OCI-LY7 (cell line): ENCODE results near the gene HYAL1. TPM values are rescaled to one million over a fixed set of nuclear protein-coding genes. Genes with fewer than 3 reads are reported as not detected.

Source experiments
- Bru-seq: library from RNA; stranded (reverse); fragments of 400-500 nt; gene quantifications from one replicate; lab custom pipeline; 2021; lab: Mats Ljungman, UMichigan
- BruChase-seq, 2 experiments: library from RNA; stranded (reverse); fragments of 400-500 nt; gene quantifications; one replicate each; lab custom pipeline; 2021; lab: Mats Ljungman, UMichigan
- BruUV-seq: library from RNA; stranded (reverse); fragments of 400-500 nt; replicated peaks from 2 replicates; lab custom pipeline; 2021; lab: Mats Ljungman, UMichigan
- CTCF ChIA-PET: fragments of 300-600 bp; sonication (Branson Sonifier 250); formaldehyde crosslinking; loops from one replicate; lab custom pipeline; 2022; ENCODE audit warnings: antibody characterized with exemption; ENCODE audit not compliant: unreplicated experiment; lab: Charles Lee
- POLR2A ChIA-PET: fragments of 300-600 bp; sonication (Branson Sonifier 250); formaldehyde crosslinking; loops from one replicate; lab custom pipeline; 2022; ENCODE audit warnings: antibody characterized with exemption; lab: Charles Lee
- DNase-seq: peaks from one replicate; pipeline ENCODE4 v3.0.0-alpha.2; 2015; ENCODE audit warnings: low spot score
- H2AFZ ChIP-seq: fragments of 200-600 bp; sonication (generic), shearing (Covaris generic); 2 replicates; pipeline ENCODE4 v1.6.1; 2014; ENCODE audit warnings: mild to moderate bottlenecking, antibody characterized with exemption, low read length, moderate library complexity
- H3K27ac ChIP-seq: fragments of 200-600 bp; sonication (generic); 2 replicates; pipeline ENCODE4 v1.5.1; 2014; ENCODE audit warnings: mixed run types, low read depth, mild to moderate bottlenecking, moderate library complexity, low read length, inconsistent platforms; ENCODE audit not compliant: poor library complexity, severe bottlenecking
- H3K36me3 ChIP-seq: fragments of 200-600 bp; sonication (generic); 2 replicates; pipeline ENCODE4 v1.6.1; 2014; ENCODE audit warnings: mild to moderate bottlenecking, antibody characterized with exemption, low read length, moderate library complexity, mixed read lengths; ENCODE audit not compliant: insufficient read depth
- H3K4me1 ChIP-seq: fragments of 200-600 bp; sonication (generic); 2 replicates; pipeline ENCODE4 v1.5.1; 2014; ENCODE audit warnings: mild to moderate bottlenecking, low read length; ENCODE audit not compliant: insufficient read depth, poor library complexity, severe bottlenecking
- H3K4me2 ChIP-seq: fragments of 200-600 bp; sonication (generic); 2 replicates; pipeline ENCODE4 v1.6.1; 2014; ENCODE audit warnings: mild to moderate bottlenecking, low read length
- H3K4me3 ChIP-seq: fragments of 200-600 bp; sonication (generic); 2 replicates; pipeline ENCODE4 v1.5.1; 2014; ENCODE audit warnings: mild to moderate bottlenecking, low read depth, low read length; ENCODE audit not compliant: poor library complexity, severe bottlenecking
- H3K79me2 ChIP-seq: fragments of 200-600 bp; sonication (generic); 2 replicates; pipeline ENCODE4 v1.6.1; 2016; ENCODE audit warnings: low read depth, mild to moderate bottlenecking, low read length, moderate library complexity, mixed read lengths; ENCODE audit not compliant: insufficient read depth
- H3K9me2 ChIP-seq: fragments of 200-600 bp; sonication (generic); 2 replicates; pipeline ENCODE4 v1.6.1; 2016; ENCODE audit warnings: mild to moderate bottlenecking, low read length, mixed read lengths; ENCODE audit not compliant: insufficient read depth
- H3K9me3 ChIP-seq: fragments of 200-600 bp; sonication (generic); 2 replicates; pipeline ENCODE4 v1.6.1; 2014; ENCODE audit warnings: mild to moderate bottlenecking, mixed run types, low read length, mixed read lengths
- H4K20me1 ChIP-seq: fragments of 200-600 bp; sonication (generic); 2 replicates; pipeline ENCODE4 v1.6.1; 2014; ENCODE audit warnings: mild to moderate bottlenecking, antibody characterized with exemption, low read length, moderate library complexity, mixed read lengths; ENCODE audit not compliant: insufficient read depth
- CTCF ChIP-seq: fragments of 200-600 bp; sonication (generic); conservative IDR thresholded peaks from 2 replicates; pipeline ENCODE4 v1.5.1; 2014; ENCODE audit warnings: mild to moderate bottlenecking, antibody characterized with exemption, low read length, moderate library complexity, mixed read lengths
- EZH2phosphoT487 ChIP-seq: fragments of 200-600 bp; sonication (generic); IDR thresholded peaks from 2 replicates; pipeline ENCODE4 v1.6.1; 2018; ENCODE audit warnings: low read depth, borderline replicate concordance, mild to moderate bottlenecking, mixed run types, antibody characterized with exemption, low read length, moderate library complexity, mixed read lengths
- intact Hi-C: fragments of 100-400 bp; cut with micrococcal nuclease; formaldehyde crosslinking; loops from one replicate; pipeline ENCODE4 v1.10.0; 2022; ENCODE audit not compliant: unreplicated experiment
- long read RNA-seq: library from polyadenylated mRNA; stranded (forward); transcript quantifications from one replicate; pipeline ENCODE4 v2.0.0, GENCODE V29; 2022
- total RNA-seq, 2 experiments: library from RNA; depleted of rRNA in 1 of 2; stranded (reverse); fragments of >200 nt in 1 of 2; shearing (Covaris generic) in 1 of 2; gene quantifications; 2 replicates each; pipeline ENCODE4 v1.2.3, GENCODE V29; 2014 to 2022

HYAL1 gene
- 0.85 and 2.8 TPM in 2 replicates for total RNA-seq (2014; rRNA removed; shearing (Covaris generic))
- 0.33 and 0.36 TPM in 2 replicates for total RNA-seq (2022)
- Bru-seq, nascent RNA, result percentile 29 among the genes with signal in this experiment
- percentile 32 among the genes with signal in this experiment for BruChase-seq, experiment 1, labeled RNA remaining after a 6-hour chase
- BruChase-seq, experiment 2, labeled RNA remaining after a 2-hour chase, result percentile 32 among the genes with signal in this experiment
- long read RNA-seq, partial matches to known transcripts, result 0 of 1 reads
- long read RNA-seq, other reads (novel, unspliced or antisense), result 1 of 1 reads

DNA sequence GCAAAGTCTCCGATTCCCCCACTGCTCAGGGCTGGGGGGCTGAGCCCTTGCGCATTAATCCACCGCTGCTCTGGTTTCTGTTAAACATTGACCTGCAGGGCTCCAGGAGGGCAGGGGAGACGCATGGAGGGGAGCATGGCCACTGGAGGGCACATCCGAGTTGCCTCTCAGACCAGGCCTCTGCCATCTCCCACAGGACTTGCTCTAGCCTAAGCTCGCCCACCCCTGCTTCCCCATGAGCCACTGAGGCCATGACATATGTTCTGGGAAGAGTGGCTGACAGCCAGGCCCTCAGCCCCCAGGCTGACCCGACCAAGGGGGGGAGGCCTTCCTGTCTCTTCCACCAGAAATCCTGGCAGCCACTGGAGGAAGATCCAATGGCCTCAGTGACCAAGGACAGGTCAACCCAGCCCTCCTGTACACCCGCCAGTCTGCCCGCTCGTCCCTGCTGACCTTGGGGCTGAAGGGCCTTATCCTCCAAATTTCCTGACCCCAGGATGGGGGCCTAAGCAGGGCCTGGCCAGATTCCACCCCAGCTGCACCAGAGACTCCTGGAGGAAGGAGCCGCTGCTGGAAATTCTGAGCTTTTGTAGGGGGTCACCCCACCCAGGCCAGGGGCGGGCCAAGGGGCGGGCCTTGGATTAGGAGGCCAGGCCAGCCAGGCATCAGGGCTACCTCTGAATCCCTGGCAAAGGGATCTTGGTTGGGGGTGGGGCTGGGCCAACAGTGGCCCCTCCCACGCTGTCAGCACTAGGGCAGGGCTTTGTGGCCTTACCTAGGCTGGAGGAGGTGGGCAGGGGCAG lies at the start of gene HYAL1:
Gene HYAL1 (minus strand): TSS at position 562 of the 803 bp plus-strand sequence. CDS start 618 bp downstream, outside the sequence.
- H2AFZ ChIP-seq, result no peak within 1 kb of the TSS
- BruUV-seq, result no TSS peak
- H3K79me2 ChIP-seq, result no peaks in the 10 kb centered on the region
- no peak within 1 kb of the TSS for H3K4me2 ChIP-seq
- POLR2A ChIA-PET, result no interaction called here
- peaks cover 14% of the 10 kb centered on the region for H3K4me1 ChIP-seq
- DNase-seq, result no peak
- no peaks in the 10 kb centered on the region for H4K20me1 ChIP-seq
- intact Hi-C loops, result no loop called here
- CTCF ChIA-PET, result no interaction called here
- no peak for TF ChIP-seq EZH2phosphoT487
- no peak for TF ChIP-seq CTCF
- 0 out of 2 replicates have a peak, but pooled peaks cover 5% of the 10 kb centered on the region for H3K9me3 ChIP-seq
- no peaks in the 10 kb centered on the region for H3K9me2 ChIP-seq
- no peaks in the 10 kb centered on the region for H3K36me3 ChIP-seq
- H3K27ac ChIP-seq, result no peak within 1 kb of the TSS
- no peak within 1 kb of the TSS for H3K4me3 ChIP-seq

- ChIA-PET CTCF (no interaction called here), POLR2A (interaction anchor here (0.6 to 1.5 kb wide), 2 partner anchors 15 to 77 kb away, joined by 4 to 7 read pairs; no protein-coding TSS in a partner anchor)
- intact Hi-C loops, result loop anchor here (5.0 kb wide), 1 partner anchor 215 kb away; the partner anchor contains the start of genes C3orf18 and HEMK1
- peaks cover 19% of the 10 kb centered on the region; the same call in 1 of the 2 replicates for H3K79me2 ChIP-seq
- H3K4me2 ChIP-seq, result no peak overlapping the region
- H3K4me3 ChIP-seq, result no peak overlapping the region
- TF ChIP-seq EZH2phosphoT487, result no peak
- peak; percentile 71 for TF ChIP-seq CTCF
- H3K36me3 ChIP-seq, result peaks cover 44% of the 10 kb centered on the region
- peaks cover 45% of the 10 kb centered on the region for H3K4me1 ChIP-seq
- 0 out of 2 replicates have a peak, but pooled peaks cover 4% of the 10 kb centered on the region for H4K20me1 ChIP-seq
- H3K9me3 ChIP-seq, result no peaks in the 10 kb centered on the region
- H3K27ac ChIP-seq, result no peak overlapping the region
- no peak for DNase-seq
- no peak overlapping the region for H2AFZ ChIP-seq
- H3K9me2 ChIP-seq, result no peaks in the 10 kb centered on the region
- BruUV-seq, result no TSS peak
Observed at GRCh38 chr3:50352781-50353180, 49.4 kb upstream of the HYAL1 start.
